HG03045 (cell line): ENCODE measurements around the gene TNRC6C.
"Not testable (repeated sequence)": the region's sequence is repeated elsewhere in the genome, so short reads cannot be mapped to it uniquely, and the experiment has no call there.

ENCODE experiments used
- ATAC-seq: cut with Tn5 transposase; IDR thresholded peaks from one replicate; pipeline ENCODE4 v1.9.1; 2021; ENCODE audit warnings: mild to moderate bottlenecking, moderate library complexity; ENCODE audit not compliant: unreplicated experiment

The TNRC6C gene

GRCh38 chr17:78041386-78042179 is 83.1 kb downstream of the TNRC6C start:
- no peak for ATAC-seq

DNA sequence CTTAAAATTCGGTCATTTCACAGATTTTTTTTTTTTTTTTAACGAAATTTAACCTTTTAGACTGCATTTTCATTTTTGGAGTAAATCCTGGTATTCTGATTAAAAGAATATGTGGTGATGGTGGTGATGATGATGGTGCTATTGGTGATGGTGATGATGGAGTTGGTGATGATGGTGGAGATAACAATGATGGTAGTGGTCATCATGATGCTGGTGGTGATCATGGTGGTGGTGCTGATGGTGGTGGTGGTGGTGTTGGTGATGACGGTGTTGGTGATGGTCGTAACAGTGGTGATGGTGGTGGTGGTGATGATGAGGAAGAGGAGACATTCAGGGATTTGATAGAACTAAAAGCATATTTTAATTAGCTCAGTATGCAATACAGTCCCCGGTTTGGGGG is 84.0 kb downstream of the TNRC6C start:
- no peak for ATAC-seq

DNA sequence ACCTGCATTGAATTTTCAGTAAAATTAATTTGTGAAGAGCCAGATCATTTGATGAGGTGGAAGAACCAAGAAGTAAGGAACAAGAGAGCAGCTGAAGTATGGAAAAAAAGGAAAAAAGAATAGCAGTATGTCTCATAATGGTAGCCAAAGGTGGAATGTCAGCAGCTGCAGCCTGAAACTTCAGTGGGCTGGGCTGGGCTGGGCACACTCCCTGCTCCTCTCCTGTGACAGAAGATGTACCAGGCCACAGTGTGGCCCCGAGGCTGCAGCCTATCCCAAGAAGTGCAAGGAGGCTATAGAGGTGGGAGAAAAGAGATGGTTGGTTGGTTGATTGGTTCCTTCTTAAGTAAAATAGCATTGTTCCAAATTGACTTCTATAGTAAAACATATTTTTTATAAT is 84.5 kb downstream of the TNRC6C start:
- no peak for ATAC-seq

DNA sequence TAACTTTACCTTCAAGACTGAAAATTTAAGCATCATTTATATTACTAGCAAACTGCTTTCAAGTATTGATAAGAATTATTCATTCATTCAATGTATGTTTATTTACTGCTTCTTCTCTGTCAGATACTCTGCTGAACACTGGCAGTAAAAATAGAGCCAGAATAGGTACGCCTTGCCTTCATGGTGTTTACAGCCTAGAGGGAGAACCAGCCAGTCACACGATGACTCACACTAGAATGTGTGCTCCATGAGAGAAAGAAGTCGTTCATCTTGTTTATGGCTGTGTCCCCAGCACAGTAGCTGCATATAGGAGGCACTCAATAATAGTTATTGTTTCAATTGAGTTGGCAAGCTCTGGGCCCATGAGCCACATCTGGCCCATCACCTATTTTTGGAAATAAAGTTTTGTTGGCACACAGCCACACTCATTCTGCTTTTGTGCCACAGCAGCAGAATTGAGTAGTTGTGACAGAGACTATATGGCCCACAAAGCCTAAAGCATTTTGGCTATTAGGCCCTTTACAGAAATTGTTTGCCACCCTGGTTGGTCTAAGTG is 85.9 kb downstream of the TNRC6C start:
- no peak for ATAC-seq

DNA sequence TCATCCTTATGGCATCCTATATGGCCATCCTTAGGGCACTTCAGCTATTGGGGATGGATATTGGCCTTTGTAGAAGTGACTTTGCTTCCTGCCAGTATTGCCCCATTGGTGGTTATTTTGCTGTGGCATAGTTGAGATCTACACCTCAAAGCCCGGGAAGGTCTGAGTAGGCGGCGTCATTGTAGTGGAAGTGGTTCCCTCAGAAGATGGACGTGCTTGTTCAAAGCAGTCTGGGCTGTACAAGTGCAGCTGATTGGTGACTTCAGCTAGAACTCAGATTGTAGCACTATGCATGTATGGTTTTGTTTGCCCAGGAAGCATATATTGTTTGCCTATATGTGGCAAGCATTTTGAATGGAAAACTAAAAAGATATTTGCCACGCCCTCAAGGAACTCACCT is 86.8 kb downstream of the TNRC6C start:
- no peak for ATAC-seq

- ATAC-seq: no peak
Measured at GRCh38 chr17:78046923-78047322, 88.4 kb downstream of the TNRC6C start.

DNA sequence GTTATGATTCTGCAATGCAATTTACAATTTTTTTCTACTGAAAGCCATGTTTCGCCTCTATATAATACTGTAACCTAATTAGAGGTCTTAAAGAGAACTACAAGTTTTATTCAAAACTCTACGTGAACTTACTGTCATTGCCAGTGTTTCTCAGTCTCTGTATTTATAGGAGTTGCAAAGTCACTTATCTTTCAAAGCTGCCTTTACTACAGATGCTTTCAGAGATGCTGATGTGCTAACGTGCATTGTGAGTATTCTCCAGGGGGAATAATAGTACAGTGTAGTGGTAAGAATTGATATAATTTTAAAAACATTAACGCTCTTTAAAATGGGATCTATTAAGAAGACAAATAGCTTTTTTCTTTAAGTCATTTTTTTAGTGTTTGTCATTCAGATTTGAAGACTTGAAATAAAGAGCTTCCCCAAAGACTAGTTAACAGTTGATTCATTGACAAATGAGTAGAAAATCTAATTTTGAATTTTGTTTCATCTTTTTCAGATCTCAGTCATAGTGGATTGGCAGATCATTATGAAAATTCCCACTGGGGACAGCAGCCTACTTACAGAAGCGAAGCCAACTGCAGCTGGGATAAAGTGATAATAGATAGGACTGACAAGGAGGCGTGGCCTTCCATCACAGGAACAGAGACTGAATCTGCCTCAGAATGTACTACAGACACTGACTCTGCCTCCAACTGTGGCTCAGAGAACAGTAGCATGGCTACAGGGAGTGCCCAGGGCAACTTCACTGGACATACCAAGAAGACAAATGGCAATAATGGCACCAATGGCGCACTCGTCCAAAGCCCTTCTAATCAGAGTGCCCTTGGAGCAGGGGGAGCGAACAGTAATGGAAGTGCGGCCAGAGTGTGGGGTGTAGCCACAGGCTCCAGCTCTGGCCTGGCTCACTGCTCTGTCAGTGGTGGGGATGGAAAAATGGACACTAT is 90.1 kb downstream of the TNRC6C start:
- no peak for ATAC-seq

GRCh38 chr17:78049609-78050008 is 91.1 kb downstream of the TNRC6C start:
- ATAC-seq: no peak

DNA sequence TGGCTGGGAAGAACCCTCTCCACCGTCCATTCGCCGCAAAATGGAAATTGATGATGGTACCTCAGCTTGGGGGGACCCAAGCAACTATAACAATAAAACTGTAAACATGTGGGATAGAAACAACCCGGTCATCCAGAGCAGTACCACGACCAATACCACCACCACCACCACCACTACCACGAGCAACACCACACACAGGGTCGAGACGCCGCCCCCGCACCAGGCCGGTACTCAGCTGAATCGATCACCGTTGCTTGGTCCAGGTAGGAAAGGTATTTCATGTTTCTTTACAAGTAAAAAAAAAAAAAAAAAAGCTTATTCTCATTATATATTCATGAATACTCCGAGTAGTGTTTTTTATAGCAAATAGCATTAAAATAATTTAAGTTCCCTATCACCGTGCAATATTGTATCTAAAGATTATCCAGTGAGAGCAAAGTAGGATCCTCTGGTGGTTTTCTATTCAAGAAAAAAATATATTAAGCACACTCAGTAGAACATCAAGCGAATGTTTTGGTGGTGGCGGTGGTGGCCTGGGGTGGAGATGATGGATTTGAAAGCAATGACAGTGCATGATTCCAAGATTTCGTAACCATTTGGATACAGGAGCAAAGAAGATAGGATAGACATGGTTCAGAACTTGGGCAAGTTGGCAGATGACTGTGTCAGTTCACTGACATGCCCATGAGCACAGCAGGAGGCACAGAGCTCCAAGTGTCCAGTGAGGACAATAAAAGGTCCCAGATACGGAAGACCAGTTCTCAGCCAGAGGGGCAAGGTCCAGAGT is 92.9 kb downstream of the TNRC6C start:
- ATAC-seq: no peak

DNA sequence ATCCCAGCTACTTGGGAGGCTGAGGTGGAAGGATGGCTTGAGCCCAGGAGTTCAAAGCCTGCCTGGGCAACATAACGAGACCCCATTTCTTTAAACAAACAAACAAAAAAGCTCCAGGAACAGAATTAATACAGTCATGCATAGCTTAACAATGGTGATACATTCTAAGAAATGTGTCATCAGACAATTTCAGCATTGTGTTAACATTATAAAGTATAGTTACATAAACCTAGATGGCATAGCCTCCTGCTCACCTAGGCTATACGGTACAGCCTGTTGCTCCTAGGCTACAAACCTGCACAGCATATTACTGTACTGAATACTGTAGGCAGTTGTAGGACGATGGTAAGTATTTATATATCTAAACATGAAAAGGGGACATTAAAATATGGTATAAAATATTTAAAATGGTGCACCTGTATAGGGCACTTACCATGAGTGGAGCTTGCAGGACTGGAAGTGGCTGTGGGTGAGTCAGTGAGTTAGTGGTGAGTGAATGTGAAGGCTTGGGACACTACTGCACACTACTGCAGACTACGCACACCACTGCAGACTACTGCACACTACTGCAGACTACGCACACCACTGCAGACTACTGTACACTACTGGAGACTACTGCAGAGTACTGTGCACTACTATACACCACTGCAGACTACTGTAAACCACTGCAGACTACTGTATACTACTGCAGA is 95.4 kb downstream of the TNRC6C start:
- ATAC-seq: no peak

- ATAC-seq: no peak
Measured at GRCh38 chr17:78057113-78057740, 98.7 kb downstream of the TNRC6C start.

GRCh38 chr17:78058001-78058400 is 99.5 kb downstream of the TNRC6C start:
- ATAC-seq: no peak

DNA sequence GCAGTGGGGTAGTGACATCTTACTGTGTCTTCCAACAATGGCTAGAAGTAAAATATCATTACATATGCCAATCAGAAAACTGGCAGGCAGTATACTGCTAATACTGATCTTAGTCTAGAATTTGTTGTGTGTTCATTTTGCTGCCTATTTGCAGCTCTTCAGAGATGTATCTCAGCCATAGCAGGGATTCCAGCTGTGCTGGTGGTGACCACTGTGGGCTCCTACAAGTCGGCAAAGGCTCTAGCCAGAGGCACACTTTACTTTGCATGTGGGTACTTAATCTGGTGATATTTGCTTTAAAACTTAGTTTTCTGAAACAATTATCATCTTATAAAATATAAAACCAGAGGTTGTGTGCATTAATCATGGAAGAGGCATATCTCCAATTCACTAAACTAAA is 100.1 kb downstream of the TNRC6C start:
- no peak for ATAC-seq

DNA sequence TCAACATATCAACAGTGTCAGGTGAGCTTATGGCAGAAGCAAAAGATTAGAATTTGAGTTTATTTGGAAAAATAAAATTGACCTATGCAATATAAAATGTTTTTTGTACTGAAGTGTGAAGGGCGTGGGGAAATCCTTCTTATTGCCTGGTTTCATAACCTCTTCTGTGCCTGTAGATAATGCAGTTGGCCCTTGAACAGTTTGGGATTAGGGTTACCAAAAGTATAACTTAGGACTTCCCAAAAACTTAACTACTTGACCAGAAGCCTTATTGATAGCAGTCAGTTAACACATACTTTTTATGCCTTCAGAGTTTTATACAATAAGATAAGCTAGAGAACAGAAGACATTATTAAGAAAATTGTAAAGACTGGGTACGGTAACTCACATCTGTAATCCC is 104.1 kb downstream of the TNRC6C start:
- no peak for ATAC-seq

DNA sequence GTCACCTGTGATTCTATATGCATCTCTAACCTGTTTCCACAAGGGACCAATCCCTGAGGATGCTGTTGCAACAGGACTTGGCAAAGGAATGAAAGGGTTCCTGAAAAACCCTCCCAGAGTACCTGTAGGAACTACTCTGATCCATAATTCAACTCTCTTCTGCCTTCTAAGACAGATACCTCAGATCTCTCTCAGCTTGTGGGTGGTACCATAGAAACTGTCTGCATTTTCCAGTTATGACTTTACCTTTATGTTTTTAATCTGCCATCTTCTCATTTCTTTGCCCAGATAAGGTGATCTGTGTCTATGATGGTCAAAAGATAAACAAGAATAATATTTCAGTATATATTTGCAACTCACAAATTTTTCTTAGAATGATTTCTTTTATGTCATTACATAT is 105.0 kb downstream of the TNRC6C start:
- no peak for ATAC-seq

- no peak for ATAC-seq
Measured at GRCh38 chr17:78064708-78065107, 106.2 kb downstream of the TNRC6C start.

DNA sequence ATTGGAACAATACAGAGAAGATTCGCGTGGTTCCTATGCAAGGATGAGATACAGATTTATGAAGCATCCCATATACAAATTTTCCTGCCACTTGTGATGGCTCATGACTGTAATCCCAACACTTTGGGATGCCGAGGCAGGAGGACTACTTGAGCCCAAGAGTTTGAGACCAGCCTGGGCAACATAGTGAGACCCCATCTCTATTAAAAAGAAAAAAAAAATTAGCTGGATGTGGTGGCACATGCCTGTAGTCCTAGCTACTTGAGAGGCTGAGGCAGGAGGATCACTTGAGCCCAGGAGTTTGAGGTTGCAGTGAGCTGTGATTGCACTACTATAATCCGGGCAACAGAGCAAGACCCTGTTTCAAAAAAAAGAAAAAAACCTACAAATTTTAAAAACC is 108.5 kb downstream of the TNRC6C start:
- ATAC-seq: not testable (repeated sequence)

DNA sequence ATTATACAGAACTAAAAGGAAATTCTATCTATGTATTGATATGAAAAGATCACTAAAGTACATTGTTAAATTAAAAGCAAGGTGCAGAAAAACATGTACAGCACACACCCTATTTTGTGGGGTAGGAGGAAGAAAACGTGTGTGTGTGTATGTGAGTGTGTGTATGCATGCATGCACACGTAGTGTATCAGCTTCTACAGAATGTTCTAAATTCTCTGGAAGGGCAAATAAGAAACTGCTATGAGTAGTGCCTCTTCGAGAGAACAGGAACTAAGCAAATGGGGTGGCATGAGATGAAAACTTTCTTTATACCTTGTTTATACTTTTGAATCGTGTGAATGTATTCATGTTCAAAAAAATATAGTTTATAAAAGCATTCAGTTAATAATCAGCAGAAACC is 111.2 kb downstream of the TNRC6C start:
- no peak for ATAC-seq

- no peak for ATAC-seq
Measured at GRCh38 chr17:78072961-78073360, 114.5 kb downstream of the TNRC6C start.

DNA sequence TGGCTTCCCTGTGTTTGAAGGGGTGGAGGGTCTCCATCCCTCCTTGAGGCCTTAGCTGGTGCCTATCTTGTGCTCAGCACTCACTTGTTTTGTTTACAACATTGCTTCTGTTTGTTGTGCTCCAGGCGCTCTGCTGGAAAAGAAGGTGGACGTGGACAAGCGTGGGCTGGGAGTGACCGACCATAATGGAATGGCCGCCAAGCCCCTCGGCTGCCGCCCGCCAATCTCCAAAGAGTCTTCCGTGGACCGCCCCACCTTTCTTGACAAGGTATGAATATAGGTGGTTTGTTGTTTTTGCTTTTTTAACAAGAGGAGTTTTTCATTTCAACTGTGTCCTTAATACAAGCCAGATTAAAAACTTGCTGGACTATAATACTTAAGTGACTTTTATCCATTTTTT is 116.5 kb downstream of the TNRC6C start:
- ATAC-seq: no peak
